ENCODE data around the gene DCAF17. TPM values are rescaled to one million over a fixed set of nuclear protein-coding genes. Genes with fewer than 3 reads are reported as not detected.

Gene DCAF17
- total and polyA plus RNA-seq, 4 donors, result 2.5 to 10.4 (median 6.1) TPM

- H3K9me3 ChIP-seq (ENCODE audit: control insufficient read depth in 4 of 4, low read length in 3 of 4), result peaks cover 0 to 2% (median 0%) of the 10 kb centered on the region in 4 donors
- TF ChIP-seq MAX (IDR thresholded peaks at IDR 0.05), result no peak
- no peak for TF ChIP-seq EGR1 (IDR thresholded peaks at IDR 0.05; ENCODE audit: low read depth in 2 of 2)
- TF ChIP-seq FOXA2 (IDR thresholded peaks at IDR 0.05), result no peak
- no peak for TF ChIP-seq NR2F2 (IDR thresholded peaks at IDR 0.05)
- 93% methylated on average over 5 of the region's 5 CpGs for WGBS
- no peaks in the 10 kb centered on the region for H3K4me1 ChIP-seq (ENCODE audit: control insufficient read depth in 4 of 4, insufficient read depth in 4 of 4, low read length in 3 of 4)
- H3K36me3 ChIP-seq (ENCODE audit: control insufficient read depth in 4 of 4, insufficient read depth in 3 of 4, low read depth in 1 of 4, low read length in 3 of 4), result no peaks in the 10 kb centered on the region
- no peak overlapping the region for H3K4me3 ChIP-seq (ENCODE audit: low read depth in 1 of 3, low read length in 3 of 3)
- DNase-seq (ENCODE audit: low spot score), result no peak
- H3K27me3 ChIP-seq (ENCODE audit: control insufficient read depth in 4 of 4, insufficient read depth in 4 of 4, low read length in 3 of 4), result no peaks in the 10 kb centered on the region
- H3K9ac ChIP-seq (ENCODE audit: low read depth in 1 of 2, low read length in 2 of 2), result no peak overlapping the region
- H3K27ac ChIP-seq (ENCODE audit: low read depth in 1 of 2, low read length in 2 of 2), result no peak overlapping the region
Measured at GRCh38 chr2:171516793-171517192, 82.8 kb downstream of the DCAF17 start.

GRCh38 chr2:171520471-171520870, 86.4 kb downstream of the DCAF17 start:
- no peak for DNase-seq (ENCODE audit: low spot score)

More at GRCh38 chr2:171520471-171520870, 86.4 kb downstream of the DCAF17 start:
- Histone ChIP-seq H3K4me1 (ENCODE audit: control insufficient read depth in 4 of 4, insufficient read depth in 4 of 4, low read length in 3 of 4) (peaks cover 5 to 23% (median 14%) of the 10 kb centered on the region in 4 donors), H3K27ac (ENCODE audit: low read depth in 1 of 2, low read length in 2 of 2) (no peak overlapping the region), H3K9ac (ENCODE audit: low read depth in 1 of 2, low read length in 2 of 2) (no peak overlapping the region), H3K27me3 (ENCODE audit: control insufficient read depth in 4 of 4, insufficient read depth in 4 of 4, low read length in 3 of 4) (no peaks in the 10 kb centered on the region), H3K36me3 (ENCODE audit: control insufficient read depth in 4 of 4, insufficient read depth in 3 of 4, low read depth in 1 of 4, low read length in 3 of 4) (no peaks in the 10 kb centered on the region), H3K9me3 (ENCODE audit: control insufficient read depth in 4 of 4, low read length in 3 of 4) (peaks cover 0 to 2% (median 0%) of the 10 kb centered on the region in 4 donors), H3K4me3 (ENCODE audit: low read depth in 1 of 3, low read length in 3 of 3) (no peak overlapping the region)
- WGBS, result 86% methylated on average over 5 of the region's 5 CpGs
- no peak for TF ChIP-seq GABPA (IDR thresholded peaks at IDR 0.05 in 1 of 2, conservative IDR thresholded peaks at IDR 0.05 in 1 of 2)
- TF ChIP-seq ATF3 (IDR thresholded peaks at IDR 0.05), result no peak
- TF ChIP-seq REST (IDR thresholded peaks at IDR 0.05), result no peak
- no peak for TF ChIP-seq FOXA2 (IDR thresholded peaks at IDR 0.05)
- no peak for TF ChIP-seq EGR1 (IDR thresholded peaks at IDR 0.05; ENCODE audit: low read depth in 2 of 2)
- TF ChIP-seq CTCF (IDR thresholded peaks at IDR 0.05; ENCODE audit: low read depth, low read length, missing input control), result no peak
- TF ChIP-seq ZBTB33 (IDR thresholded peaks at IDR 0.05), result no peak
- no peak for TF ChIP-seq YY1 (IDR thresholded peaks at IDR 0.05)
- no peak for TF ChIP-seq NR2F2 (IDR thresholded peaks at IDR 0.05)
- no peak for TF ChIP-seq FOXA1 (IDR thresholded peaks at IDR 0.05)
- TF ChIP-seq RAD21 (IDR thresholded peaks at IDR 0.05), result no peak
- no peak for TF ChIP-seq MAX (IDR thresholded peaks at IDR 0.05)
- no peak for TF ChIP-seq TAF1 (conservative IDR thresholded peaks at IDR 0.05)
- TF ChIP-seq RXRA (IDR thresholded peaks at IDR 0.05), result no peak

Measured in liver (tissue), 9 donors.